DOHH2 (cell line): ENCODE measurements around the gene SEPTIN6.

Source experiments
- CTCF ChIP-seq: fragments of 200-600 bp; sonication (generic); IDR thresholded peaks from one replicate; pipeline ENCODE4 v1.5.1; 2014; ENCODE audit warnings: antibody characterized with exemption, mild to moderate bottlenecking, low read depth, low read length; ENCODE audit not compliant: poor library complexity, severe bottlenecking
- EZH2phosphoT487 ChIP-seq: fragments of 200-600 bp; sonication (generic); IDR thresholded peaks from 2 replicates; pipeline ENCODE4 v1.6.1; 2017; ENCODE audit warnings: borderline replicate concordance, mild to moderate bottlenecking, antibody characterized with exemption, low read length, moderate library complexity, mixed read lengths

DNA sequence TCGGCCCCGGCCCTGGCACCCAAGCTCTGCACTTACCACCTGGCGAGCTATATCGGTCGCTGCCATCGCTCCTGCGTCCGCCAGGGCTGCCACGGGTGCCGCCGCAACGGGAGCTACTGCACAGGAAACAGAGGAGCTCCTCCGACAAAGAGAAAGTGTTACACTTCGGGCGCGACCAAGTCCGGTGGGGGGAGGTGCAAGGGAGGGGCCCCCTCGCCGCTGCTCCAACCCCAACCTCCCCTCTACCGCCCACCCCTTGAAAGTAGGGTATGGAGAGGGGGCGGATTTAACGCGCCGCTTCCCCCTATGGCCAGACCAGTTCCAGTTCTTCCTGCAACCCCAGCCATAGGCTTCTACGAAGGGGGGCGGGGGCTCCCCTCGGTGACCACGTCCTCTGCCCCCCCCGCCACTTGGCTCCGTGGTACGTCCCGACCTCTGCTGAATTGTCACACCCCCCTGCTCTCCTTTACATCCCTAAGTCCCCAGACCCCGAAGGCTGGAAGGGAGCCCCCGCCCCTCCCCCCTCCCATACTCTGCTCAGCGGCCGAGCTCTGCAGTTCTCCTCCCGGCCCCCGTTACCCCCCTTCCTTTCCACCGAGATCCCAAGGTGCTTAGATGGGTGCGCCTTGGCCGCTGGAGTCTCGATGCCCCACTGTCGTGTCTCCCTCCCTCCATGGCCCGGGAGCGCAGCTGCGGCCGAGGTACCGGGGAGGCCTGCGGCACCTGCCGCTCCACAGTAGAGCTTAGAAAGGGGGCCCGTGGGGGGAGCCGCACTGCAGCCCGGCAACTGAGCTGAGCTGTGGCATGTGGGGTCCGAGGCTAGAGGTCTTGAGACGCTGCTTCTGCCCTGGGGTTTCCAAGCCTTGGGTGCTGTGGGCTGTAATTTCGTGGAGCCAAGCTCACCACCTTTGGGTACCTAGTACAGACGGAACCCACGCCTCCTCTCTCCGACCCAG, at the start of gene SEPTIN6:
- TF ChIP-seq CTCF (no peak), EZH2phosphoT487 (no peak)
